ENCODE results near the gene SMAD6.

SMAD6 gene

GRCh38 chr15:66739287-66739686 lies 37.3 kb downstream of the SMAD6 start:
- Histone ChIP-seq H3K4me1 (ENCODE audit: low read depth, poor library complexity, severe bottlenecking) (no peaks in the 10 kb centered on the region), H3K79me2 (ENCODE audit: insufficient read depth, low read depth) (no peaks in the 10 kb centered on the region), H3K36me3 (ENCODE audit: insufficient read depth) (no peaks in the 10 kb centered on the region), H3K27me3 (ENCODE audit: insufficient read depth, low read depth) (no peaks in the 10 kb centered on the region), H3K9ac (no peak overlapping the region), H2AFZ (ENCODE audit: low read depth) (no peak overlapping the region), H3K4me2 (no peak overlapping the region), H3K27ac (no peak overlapping the region), H3K4me3 (IDR thresholded peaks at IDR 0.05; ENCODE audit: insufficient read depth, low read depth, low read length) (no peak overlapping the region), H4K20me1 (ENCODE audit: insufficient read depth) (no peaks in the 10 kb centered on the region)
- no peak for TF ChIP-seq CTCF (conservative IDR thresholded peaks at IDR 0.05; ENCODE audit: low read depth, low read length)

- H3K27ac ChIP-seq, result no peak overlapping the region
- H4K20me1 ChIP-seq (ENCODE audit: insufficient read depth), result no peaks in the 10 kb centered on the region
- H3K79me2 ChIP-seq (ENCODE audit: insufficient read depth, low read depth), result no peaks in the 10 kb centered on the region
- H3K4me3 ChIP-seq (IDR thresholded peaks at IDR 0.05; ENCODE audit: insufficient read depth, low read depth, low read length), result no peak overlapping the region
- TF ChIP-seq CTCF (conservative IDR thresholded peaks at IDR 0.05; ENCODE audit: low read depth, low read length), result no peak
- no peaks in the 10 kb centered on the region for H3K36me3 ChIP-seq (ENCODE audit: insufficient read depth)
- H3K27me3 ChIP-seq (ENCODE audit: insufficient read depth, low read depth), result no peaks in the 10 kb centered on the region
- H3K4me2 ChIP-seq, result no peak overlapping the region
- H2AFZ ChIP-seq (ENCODE audit: low read depth), result no peak overlapping the region
- H3K9ac ChIP-seq, result no peak overlapping the region
- no peaks in the 10 kb centered on the region for H3K4me1 ChIP-seq (ENCODE audit: low read depth, poor library complexity, severe bottlenecking)
These were observed 38.8 kb downstream of the SMAD6 start for GRCh38 chr15:66740802-66741201.

GRCh38 chr15:66741646-66742045 lies 39.6 kb downstream of the SMAD6 start:
- Histone ChIP-seq H2AFZ (ENCODE audit: low read depth) (no peak overlapping the region), H4K20me1 (ENCODE audit: insufficient read depth) (no peaks in the 10 kb centered on the region), H3K4me2 (no peak overlapping the region), H3K27ac (no peak overlapping the region), H3K4me3 (IDR thresholded peaks at IDR 0.05; ENCODE audit: insufficient read depth, low read depth, low read length) (no peak overlapping the region), H3K79me2 (ENCODE audit: insufficient read depth, low read depth) (no peaks in the 10 kb centered on the region), H3K36me3 (ENCODE audit: insufficient read depth) (no peaks in the 10 kb centered on the region), H3K27me3 (ENCODE audit: insufficient read depth, low read depth) (no peaks in the 10 kb centered on the region), H3K9ac (no peak overlapping the region), H3K4me1 (ENCODE audit: low read depth, poor library complexity, severe bottlenecking) (no peaks in the 10 kb centered on the region)
- no peak for TF ChIP-seq CTCF (conservative IDR thresholded peaks at IDR 0.05; ENCODE audit: low read depth, low read length)

- Histone ChIP-seq H3K36me3 (ENCODE audit: insufficient read depth) (no peaks in the 10 kb centered on the region), H3K4me3 (IDR thresholded peaks at IDR 0.05; ENCODE audit: insufficient read depth, low read depth, low read length) (no peak overlapping the region), H2AFZ (ENCODE audit: low read depth) (no peak overlapping the region), H3K4me1 (ENCODE audit: low read depth, poor library complexity, severe bottlenecking) (no peaks in the 10 kb centered on the region), H4K20me1 (ENCODE audit: insufficient read depth) (no peaks in the 10 kb centered on the region), H3K27me3 (ENCODE audit: insufficient read depth, low read depth) (no peaks in the 10 kb centered on the region), H3K9ac (no peak overlapping the region), H3K27ac (no peak overlapping the region), H3K79me2 (ENCODE audit: insufficient read depth, low read depth) (no peaks in the 10 kb centered on the region), H3K4me2 (no peak overlapping the region)
- TF ChIP-seq CTCF (conservative IDR thresholded peaks at IDR 0.05; ENCODE audit: low read depth, low read length), result no peak
These were observed 40.2 kb downstream of the SMAD6 start for GRCh38 chr15:66742286-66742685.

GRCh38 chr15:66743204-66743603 lies 41.2 kb downstream of the SMAD6 start:
- Histone ChIP-seq H2AFZ (ENCODE audit: low read depth) (no peak overlapping the region), H4K20me1 (ENCODE audit: insufficient read depth) (no peaks in the 10 kb centered on the region), H3K27me3 (ENCODE audit: insufficient read depth, low read depth) (no peaks in the 10 kb centered on the region), H3K4me3 (IDR thresholded peaks at IDR 0.05; ENCODE audit: insufficient read depth, low read depth, low read length) (no peak overlapping the region), H3K79me2 (ENCODE audit: insufficient read depth, low read depth) (no peaks in the 10 kb centered on the region), H3K4me1 (ENCODE audit: low read depth, poor library complexity, severe bottlenecking) (no peaks in the 10 kb centered on the region), H3K4me2 (no peak overlapping the region), H3K36me3 (ENCODE audit: insufficient read depth) (no peaks in the 10 kb centered on the region), H3K27ac (no peak overlapping the region), H3K9ac (no peak overlapping the region)
- TF ChIP-seq CTCF (conservative IDR thresholded peaks at IDR 0.05; ENCODE audit: low read depth, low read length), result no peak

Data from KMS-11 (cell line).